SK-N-SH (cell line): ENCODE measurements around the gene CLRN3.

Experiments
- EP300 ChIP-seq, 2 experiments: IDR thresholded peaks; 2 replicates each; pipeline versions ENCODE4 v1.4.0 to v1.6.1; 2012; ENCODE audit warnings: borderline replicate concordance in 1 of 2, low read depth in 1 of 2, low read length in 1 of 2
- NRF1 ChIP-seq: IDR thresholded peaks from 2 replicates; pipeline ENCODE4 v1.6.1; 2012; ENCODE audit warnings: low read depth, mild to moderate bottlenecking, low read length
- RXRA ChIP-seq: IDR thresholded peaks from 2 replicates; pipeline ENCODE4 v1.4.0; 2012; ENCODE audit warnings: low read depth, mild to moderate bottlenecking, borderline replicate concordance
- SIN3A ChIP-seq: IDR thresholded peaks from 2 replicates; pipeline ENCODE4 v1.6.1; 2012; ENCODE audit warnings: low read depth, mild to moderate bottlenecking, low read length, moderate library complexity, borderline replicate concordance
- TAF1 ChIP-seq: IDR thresholded peaks from 2 replicates; pipeline ENCODE4 v1.6.1; 2012; ENCODE audit warnings: low read depth, mild to moderate bottlenecking, low read length, moderate library complexity, borderline replicate concordance
- ZBTB33 ChIP-seq: IDR thresholded peaks from 2 replicates; pipeline ENCODE4 v1.4.0; 2012; ENCODE audit warnings: low read depth, borderline replicate concordance
- TF ChIP-seq, protein P1 (sequence below): fragments of 200-600 bp; sonication (generic); IDR thresholded peaks from 2 replicates; pipeline ENCODE4 v1.6.1; 2017; ENCODE audit warnings: antibody characterized with exemption, mild to moderate bottlenecking, moderate library complexity
- TF ChIP-seq, protein P2 (sequence below): IDR thresholded peaks from 2 replicates; pipeline ENCODE4 v1.4.0; 2012; ENCODE audit warnings: low read depth
- TF ChIP-seq, protein P3 (sequence below): IDR thresholded peaks from 2 replicates; pipeline ENCODE4 v1.6.1; 2012; ENCODE audit warnings: mild to moderate bottlenecking, low read depth, low read length, moderate library complexity
- TF ChIP-seq, protein P4 (sequence below): IDR thresholded peaks from 2 replicates; pipeline ENCODE4 v1.4.0; 2012; ENCODE audit warnings: low read depth, borderline replicate concordance

DNA sequence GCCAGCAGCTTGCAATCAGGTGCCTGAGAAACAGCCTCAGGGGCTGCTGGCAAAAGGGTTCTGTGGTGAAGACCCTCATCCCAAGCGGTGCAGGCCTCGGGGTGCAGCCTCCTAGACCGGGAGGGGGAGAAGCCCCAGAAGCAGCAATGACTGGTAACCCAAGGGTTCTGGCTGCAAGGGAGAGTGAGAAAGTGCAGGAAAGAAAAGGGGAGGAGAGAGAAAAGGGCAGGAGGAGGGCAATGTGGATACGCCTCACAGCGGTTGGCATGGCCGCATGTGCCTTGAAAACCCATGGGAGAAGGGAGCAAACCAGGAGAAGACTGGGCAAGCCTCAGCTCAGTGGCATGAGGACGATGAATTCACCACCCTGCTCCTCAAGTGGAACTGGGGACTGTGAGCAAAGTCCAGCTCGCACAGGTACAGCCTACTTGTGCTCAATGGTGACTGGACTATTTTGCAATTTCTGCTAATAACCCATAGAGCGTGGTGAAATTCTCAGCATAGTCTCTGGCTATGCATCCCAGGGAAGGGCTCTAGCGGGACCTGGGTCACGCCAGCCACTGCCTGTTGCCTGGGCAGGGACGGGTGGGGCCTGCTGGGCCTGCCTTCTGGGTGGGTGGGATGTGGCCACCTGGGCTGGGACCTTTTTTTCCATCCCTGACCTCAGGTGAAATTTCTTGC is 6.2 kb downstream of the CLRN3 start:
- TF ChIP-seq, protein P1, sequence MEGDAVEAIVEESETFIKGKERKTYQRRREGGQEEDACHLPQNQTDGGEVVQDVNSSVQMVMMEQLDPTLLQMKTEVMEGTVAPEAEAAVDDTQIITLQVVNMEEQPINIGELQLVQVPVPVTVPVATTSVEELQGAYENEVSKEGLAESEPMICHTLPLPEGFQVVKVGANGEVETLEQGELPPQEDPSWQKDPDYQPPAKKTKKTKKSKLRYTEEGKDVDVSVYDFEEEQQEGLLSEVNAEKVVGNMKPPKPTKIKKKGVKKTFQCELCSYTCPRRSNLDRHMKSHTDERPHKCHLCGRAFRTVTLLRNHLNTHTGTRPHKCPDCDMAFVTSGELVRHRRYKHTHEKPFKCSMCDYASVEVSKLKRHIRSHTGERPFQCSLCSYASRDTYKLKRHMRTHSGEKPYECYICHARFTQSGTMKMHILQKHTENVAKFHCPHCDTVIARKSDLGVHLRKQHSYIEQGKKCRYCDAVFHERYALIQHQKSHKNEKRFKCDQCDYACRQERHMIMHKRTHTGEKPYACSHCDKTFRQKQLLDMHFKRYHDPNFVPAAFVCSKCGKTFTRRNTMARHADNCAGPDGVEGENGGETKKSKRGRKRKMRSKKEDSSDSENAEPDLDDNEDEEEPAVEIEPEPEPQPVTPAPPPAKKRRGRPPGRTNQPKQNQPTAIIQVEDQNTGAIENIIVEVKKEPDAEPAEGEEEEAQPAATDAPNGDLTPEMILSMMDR: no peak
- TF ChIP-seq, protein P2, sequence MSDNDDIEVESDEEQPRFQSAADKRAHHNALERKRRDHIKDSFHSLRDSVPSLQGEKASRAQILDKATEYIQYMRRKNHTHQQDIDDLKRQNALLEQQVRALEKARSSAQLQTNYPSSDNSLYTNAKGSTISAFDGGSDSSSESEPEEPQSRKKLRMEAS: no peak
- TF ChIP-seq EP300 (IDR thresholded peaks at IDR 0.05; ENCODE audit: borderline replicate concordance in 1 of 2, low read depth in 1 of 2, low read length in 1 of 2) (no peak), NRF1 (no peak), ZBTB33 (no peak), SIN3A (no peak), RXRA (no peak), TAF1 (no peak)
- TF ChIP-seq, protein P3, sequence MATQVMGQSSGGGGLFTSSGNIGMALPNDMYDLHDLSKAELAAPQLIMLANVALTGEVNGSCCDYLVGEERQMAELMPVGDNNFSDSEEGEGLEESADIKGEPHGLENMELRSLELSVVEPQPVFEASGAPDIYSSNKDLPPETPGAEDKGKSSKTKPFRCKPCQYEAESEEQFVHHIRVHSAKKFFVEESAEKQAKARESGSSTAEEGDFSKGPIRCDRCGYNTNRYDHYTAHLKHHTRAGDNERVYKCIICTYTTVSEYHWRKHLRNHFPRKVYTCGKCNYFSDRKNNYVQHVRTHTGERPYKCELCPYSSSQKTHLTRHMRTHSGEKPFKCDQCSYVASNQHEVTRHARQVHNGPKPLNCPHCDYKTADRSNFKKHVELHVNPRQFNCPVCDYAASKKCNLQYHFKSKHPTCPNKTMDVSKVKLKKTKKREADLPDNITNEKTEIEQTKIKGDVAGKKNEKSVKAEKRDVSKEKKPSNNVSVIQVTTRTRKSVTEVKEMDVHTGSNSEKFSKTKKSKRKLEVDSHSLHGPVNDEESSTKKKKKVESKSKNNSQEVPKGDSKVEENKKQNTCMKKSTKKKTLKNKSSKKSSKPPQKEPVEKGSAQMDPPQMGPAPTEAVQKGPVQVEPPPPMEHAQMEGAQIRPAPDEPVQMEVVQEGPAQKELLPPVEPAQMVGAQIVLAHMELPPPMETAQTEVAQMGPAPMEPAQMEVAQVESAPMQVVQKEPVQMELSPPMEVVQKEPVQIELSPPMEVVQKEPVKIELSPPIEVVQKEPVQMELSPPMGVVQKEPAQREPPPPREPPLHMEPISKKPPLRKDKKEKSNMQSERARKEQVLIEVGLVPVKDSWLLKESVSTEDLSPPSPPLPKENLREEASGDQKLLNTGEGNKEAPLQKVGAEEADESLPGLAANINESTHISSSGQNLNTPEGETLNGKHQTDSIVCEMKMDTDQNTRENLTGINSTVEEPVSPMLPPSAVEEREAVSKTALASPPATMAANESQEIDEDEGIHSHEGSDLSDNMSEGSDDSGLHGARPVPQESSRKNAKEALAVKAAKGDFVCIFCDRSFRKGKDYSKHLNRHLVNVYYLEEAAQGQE: no peak
- TF ChIP-seq, protein P4, sequence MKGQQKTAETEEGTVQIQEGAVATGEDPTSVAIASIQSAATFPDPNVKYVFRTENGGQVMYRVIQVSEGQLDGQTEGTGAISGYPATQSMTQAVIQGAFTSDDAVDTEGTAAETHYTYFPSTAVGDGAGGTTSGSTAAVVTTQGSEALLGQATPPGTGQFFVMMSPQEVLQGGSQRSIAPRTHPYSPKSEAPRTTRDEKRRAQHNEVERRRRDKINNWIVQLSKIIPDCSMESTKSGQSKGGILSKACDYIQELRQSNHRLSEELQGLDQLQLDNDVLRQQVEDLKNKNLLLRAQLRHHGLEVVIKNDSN: no peak
